RWPE1 (cell line): ENCODE data around the gene ATG2A.

ENCODE experiments used
- CTCF ChIA-PET: fragments of 350-600 bp; sonication (Branson Sonifier 250); formaldehyde crosslinking; extraction: SDS; loops from one replicate; lab custom pipeline; 2021; lab: Yijun Ruan, JAX
- POLR2A ChIA-PET: fragments of 400-600 bp; formaldehyde crosslinking; extraction: SDS; loops from one replicate; lab custom pipeline; 2020; ENCODE audit warnings: antibody characterized with exemption; ENCODE audit not compliant: low non-redundant PET; lab: Yijun Ruan, JAX
- DNase-seq: peaks from one replicate; pipeline ENCODE4 v3.0.0; 2012; ENCODE audit warnings: low spot score
- H3K27ac ChIP-seq: fragments of 450-650 bp; 2 replicates; pipeline ENCODE4 v1.5.1; 2017
- TF ChIP-seq, protein P1 (sequence below): fragments of 450-650 bp; conservative IDR thresholded peaks from 2 replicates; pipeline ENCODE4 v1.5.1; 2017; ENCODE audit warnings: low read depth, mild to moderate bottlenecking

The ATG2A gene

DNA sequence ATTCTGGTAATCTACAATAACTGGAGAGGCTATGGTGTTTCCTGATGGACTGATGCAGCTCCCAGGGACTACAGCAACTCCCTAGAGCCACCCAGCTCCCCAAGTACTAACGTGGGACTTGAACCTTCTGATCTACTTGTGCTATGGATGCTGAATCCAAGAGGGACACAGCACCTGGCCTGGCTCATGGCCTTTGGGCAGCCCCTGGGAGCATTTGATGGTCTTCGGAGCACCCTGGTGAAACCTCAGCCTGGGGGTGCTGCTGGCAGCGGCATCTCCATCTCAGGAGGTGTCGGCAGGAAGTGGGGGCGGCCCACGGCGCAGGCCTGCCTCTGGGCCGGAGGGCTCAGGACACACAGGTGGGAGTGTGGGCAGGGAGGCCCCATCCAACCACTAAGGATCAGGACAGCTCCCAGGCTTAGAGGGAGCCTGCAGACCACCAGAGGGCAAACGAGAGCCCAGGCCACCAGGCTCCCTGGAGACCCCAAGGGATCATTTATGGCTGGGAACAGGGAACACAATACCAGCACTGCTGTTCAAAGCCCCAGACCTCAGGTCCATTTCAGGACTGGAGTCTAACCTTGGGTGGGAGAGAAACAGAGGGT lies 47.3 kb downstream of the ATG2A start:
- CTCF ChIA-PET, result interaction anchor here (0.6 to 2.4 kb wide), 6 partner anchors 11 to 66 kb away, joined by 3 to 16 read pairs (median 4); no protein-coding TSS in a partner anchor
- no peak for DNase-seq
- peak overlapping the region; percentile 90 for H3K27ac ChIP-seq
- POLR2A ChIA-PET, result interaction anchor here (0.7 to 0.9 kb wide), 2 partner anchors 13 to 14 kb away, joined by 4 read pairs; no protein-coding TSS in a partner anchor
- TF ChIP-seq, protein P1, sequence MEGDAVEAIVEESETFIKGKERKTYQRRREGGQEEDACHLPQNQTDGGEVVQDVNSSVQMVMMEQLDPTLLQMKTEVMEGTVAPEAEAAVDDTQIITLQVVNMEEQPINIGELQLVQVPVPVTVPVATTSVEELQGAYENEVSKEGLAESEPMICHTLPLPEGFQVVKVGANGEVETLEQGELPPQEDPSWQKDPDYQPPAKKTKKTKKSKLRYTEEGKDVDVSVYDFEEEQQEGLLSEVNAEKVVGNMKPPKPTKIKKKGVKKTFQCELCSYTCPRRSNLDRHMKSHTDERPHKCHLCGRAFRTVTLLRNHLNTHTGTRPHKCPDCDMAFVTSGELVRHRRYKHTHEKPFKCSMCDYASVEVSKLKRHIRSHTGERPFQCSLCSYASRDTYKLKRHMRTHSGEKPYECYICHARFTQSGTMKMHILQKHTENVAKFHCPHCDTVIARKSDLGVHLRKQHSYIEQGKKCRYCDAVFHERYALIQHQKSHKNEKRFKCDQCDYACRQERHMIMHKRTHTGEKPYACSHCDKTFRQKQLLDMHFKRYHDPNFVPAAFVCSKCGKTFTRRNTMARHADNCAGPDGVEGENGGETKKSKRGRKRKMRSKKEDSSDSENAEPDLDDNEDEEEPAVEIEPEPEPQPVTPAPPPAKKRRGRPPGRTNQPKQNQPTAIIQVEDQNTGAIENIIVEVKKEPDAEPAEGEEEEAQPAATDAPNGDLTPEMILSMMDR, result no peak

DNA sequence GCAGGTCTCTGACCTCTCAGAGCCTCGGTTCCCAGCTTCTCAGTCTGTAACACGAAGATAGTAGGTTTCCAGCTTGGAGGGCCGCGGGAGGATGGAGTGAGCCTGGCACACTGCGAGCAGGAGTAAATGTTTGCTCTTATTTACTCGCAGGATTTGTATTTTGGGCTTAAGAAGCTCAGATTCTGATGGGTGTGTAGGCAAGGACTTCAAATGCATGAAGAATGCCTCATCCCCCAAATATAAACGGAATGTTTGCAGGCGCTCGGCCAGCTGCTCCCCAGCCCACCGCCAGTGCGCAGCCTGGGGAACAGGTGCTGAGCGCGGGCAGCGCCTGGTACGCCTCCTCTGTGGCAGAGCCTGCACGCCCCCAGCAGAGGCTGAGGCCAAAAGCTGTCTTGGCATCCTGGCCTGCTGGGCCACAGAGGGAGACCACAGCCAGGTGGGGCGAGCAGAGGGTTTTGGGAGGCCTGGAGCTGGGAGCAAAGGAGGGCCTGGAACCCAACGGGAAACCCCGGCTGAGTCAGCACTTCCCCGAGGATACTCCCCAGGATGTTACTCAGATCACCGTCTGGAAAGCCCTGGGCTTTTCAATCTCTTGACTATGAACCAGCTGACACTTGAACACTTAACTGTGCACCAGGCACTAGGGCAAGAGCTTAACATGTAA lies 48.0 kb downstream of the ATG2A start:
- peak; percentile 92 for DNase-seq
- ChIA-PET POLR2A (interaction anchor here (0.7 to 0.9 kb wide), 2 partner anchors 12 to 14 kb away, joined by 4 read pairs; no protein-coding TSS in a partner anchor), CTCF (interaction anchor here (0.6 to 2.4 kb wide), 9 partner anchors 12 to 67 kb away, joined by 3 to 16 read pairs (median 4); no protein-coding TSS in a partner anchor)
- H3K27ac ChIP-seq, result peak overlapping the region; percentile 90
- TF ChIP-seq, protein P1, result no peak

DNA sequence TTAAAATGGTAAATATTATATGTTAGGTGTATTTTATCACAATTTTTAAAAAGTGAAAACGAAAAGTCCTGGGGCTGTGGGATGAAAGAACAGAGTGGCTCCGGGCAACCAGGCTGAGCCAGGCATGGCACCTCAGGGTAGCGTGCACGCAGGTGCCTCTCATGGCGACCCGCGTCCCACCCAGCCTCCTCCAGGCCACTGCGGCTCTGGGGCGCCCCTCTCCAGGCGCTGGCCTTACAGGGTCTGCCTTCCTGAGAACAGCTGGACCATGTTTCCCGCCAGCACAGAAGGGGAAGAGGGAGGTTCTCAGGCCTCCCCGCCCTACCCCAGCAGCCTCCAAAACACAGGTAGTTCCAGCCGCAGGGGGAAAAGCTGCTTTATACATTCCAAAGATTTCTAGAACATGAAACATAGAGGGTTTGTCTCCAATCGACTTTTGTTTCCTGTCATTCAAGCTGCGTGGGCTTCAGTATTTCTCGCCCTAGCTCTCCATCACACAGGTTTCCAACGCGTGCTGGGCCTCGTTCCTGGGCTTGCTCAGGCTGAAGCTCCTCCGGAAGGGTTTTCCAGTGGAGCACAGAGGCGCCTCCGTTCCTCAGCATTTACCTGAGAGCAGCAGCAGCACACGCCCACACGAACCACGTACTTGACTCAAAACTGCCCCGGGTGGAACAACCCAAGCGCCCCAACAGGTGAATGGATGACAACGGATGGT lies 49.1 kb downstream of the ATG2A start:
- POLR2A ChIA-PET, result no interaction called here
- peak overlapping the region; percentile 90 for H3K27ac ChIP-seq
- TF ChIP-seq, protein P1, result no peak
- CTCF ChIA-PET, result interaction anchor here (0.5 to 2.4 kb wide), 6 partner anchors 15 to 407 kb away, joined by 3 to 16 read pairs (median 4); no protein-coding TSS in a partner anchor
- peak; percentile 71 for DNase-seq

DNA sequence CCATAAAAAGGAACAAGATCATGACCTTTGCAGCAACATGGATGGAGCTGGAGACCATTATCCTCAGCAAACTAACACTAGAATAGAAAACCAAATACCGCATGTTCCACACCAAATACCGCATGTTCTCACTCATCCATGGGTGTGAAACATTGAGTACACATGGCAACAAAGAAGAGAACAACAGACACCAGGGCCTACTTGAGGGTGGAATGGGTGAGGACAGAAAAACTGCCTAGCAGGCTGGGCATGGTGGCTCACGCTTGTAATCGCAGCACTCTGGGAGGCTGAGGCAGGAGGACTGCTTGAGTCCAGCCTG lies 50.9 kb downstream of the ATG2A start:
- ChIA-PET CTCF (interaction anchor here (0.6 kb wide), 1 partner anchor 1088 kb away, joined by 3 read pairs; no protein-coding TSS in a partner anchor), POLR2A (interaction anchor here (0.7 kb wide), 1 partner anchor 9 kb away, joined by 3 read pairs; no protein-coding TSS in a partner anchor)
- no peak for DNase-seq
- H3K27ac ChIP-seq, result peak overlapping the region; percentile 36
- TF ChIP-seq, protein P1, result no peak

DNA sequence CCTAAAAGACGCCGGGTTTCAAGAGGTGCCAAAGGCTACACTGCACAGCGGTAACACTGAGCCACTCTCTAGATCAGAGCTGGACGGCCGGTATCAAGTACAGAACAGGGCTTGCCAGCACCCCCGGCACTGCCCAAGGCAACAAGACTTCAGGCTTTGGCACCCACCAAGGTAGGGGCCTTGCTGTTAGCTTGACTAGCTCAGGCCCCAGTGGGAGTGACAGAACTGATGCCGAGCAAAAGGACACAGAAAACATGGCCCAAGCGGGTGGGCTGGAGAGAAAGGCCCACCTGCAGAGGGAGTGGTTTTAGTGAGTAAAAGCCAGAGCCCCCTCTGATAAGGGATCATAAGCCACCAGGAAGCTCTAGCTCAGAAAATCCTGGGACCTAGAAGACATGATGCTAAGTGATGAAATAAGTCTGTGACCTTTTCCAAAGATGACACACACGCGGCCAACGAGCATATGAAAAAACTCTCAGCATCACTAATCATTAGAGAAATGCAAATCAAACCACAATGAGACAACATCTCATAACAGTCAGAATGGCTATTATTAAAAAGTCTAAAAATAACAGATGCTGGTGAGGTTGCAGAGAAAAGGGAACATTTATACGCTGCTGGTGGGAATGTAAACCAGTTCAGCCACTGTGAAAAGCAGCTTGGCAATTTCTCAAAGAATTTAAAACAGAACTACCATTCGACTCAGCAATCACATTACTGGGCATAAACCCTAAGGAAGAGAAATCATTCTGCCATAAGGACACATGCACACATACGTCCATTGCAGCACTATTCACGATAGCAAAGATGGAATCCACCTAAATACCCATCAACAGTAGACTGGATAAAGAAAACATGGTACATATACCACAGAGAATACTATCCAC lies 51.5 kb downstream of the ATG2A start:
- CTCF ChIA-PET, result interaction anchor here (0.6 to 1.6 kb wide), 3 partner anchors 22 to 1089 kb away, joined by 3 to 12 read pairs (median 3); no protein-coding TSS in a partner anchor
- POLR2A ChIA-PET, result no interaction called here
- no peak for DNase-seq
- TF ChIP-seq, protein P1, result no peak
- H3K27ac ChIP-seq, result peak overlapping the region; percentile 93
